Activated B cell treated with CpG ODN at 0.5 μM for 24 hours (primary cell): ENCODE data around the gene C17orf67. TPM values are rescaled to one million over a fixed set of nuclear protein-coding genes. Genes with fewer than 3 reads are reported as not detected.
"Not testable (repeated sequence)": the region's sequence is repeated elsewhere in the genome, so short reads cannot be mapped to it uniquely, and the experiment has no call there.

Experiments used
- ATAC-seq: fragments of 200-7000 bp; cut with Tn5 transposase; one replicate; pipeline ENCODE4 v1.10.0; 2021; ENCODE audit warnings: low read depth, mild to moderate bottlenecking, moderate library complexity
- CTCF ChIA-PET: fragments of 350-600 bp; sonication (Branson Sonifier 250); formaldehyde crosslinking; loops from one replicate; lab custom pipeline; 2021; ENCODE audit warnings: antibody characterized with exemption; lab: Charles Lee
- POLR2A ChIA-PET: fragments of 350-600 bp; sonication (Branson Sonifier 250); formaldehyde crosslinking; loops from one replicate; lab custom pipeline; 2021; ENCODE audit warnings: antibody characterized with exemption; lab: Charles Lee
- DNase-seq: peaks from one replicate; pipeline ENCODE4 v3.0.0; 2022
- H3K27ac Mint-ChIP-seq: one replicate; pipeline ENCODE4 v1.8.0; 2020; ENCODE audit warnings: mixed read lengths
- H3K27me3 Mint-ChIP-seq: one replicate; pipeline ENCODE4 v1.8.0; 2021; ENCODE audit warnings: mixed read lengths
- H3K36me3 Mint-ChIP-seq: one replicate; pipeline ENCODE4 v1.8.0; 2021; ENCODE audit warnings: low read depth, mixed read lengths
- H3K4me1 Mint-ChIP-seq: one replicate; pipeline ENCODE4 v1.8.0; 2021; ENCODE audit warnings: mixed read lengths
- H3K4me3 Mint-ChIP-seq: one replicate; pipeline ENCODE4 v1.8.0; 2020; ENCODE audit warnings: mild to moderate bottlenecking, mixed read lengths
- H3K9me3 Mint-ChIP-seq: one replicate; pipeline ENCODE4 v1.8.0; 2020; ENCODE audit warnings: mixed read lengths
- CTCF ChIP-seq: fragments of 200-600 bp; IDR thresholded peaks from one replicate; pipeline ENCODE4 v1.8.0; 2022; ENCODE audit warnings: antibody characterized with exemption, mild to moderate bottlenecking
- intact Hi-C: fragments of 100-400 bp; cut with micrococcal nuclease; formaldehyde crosslinking; loops from one replicate; pipeline ENCODE4 v1.15.1; 2024
- total RNA-seq: library from RNA; stranded (reverse); gene quantifications from 2 replicates; pipeline ENCODE4 v1.2.3, GENCODE V29; 2022

The C17orf67 gene
- total RNA-seq, 1 donor from 2014 or later, result 4.0 TPM

- CTCF ChIA-PET, result interaction anchor here (0.8 to 1.1 kb wide), 2 partner anchors 9 to 10 kb away, joined by 3 read pairs; no protein-coding TSS in a partner anchor
- POLR2A ChIA-PET, result no interaction called here
- no peaks in the 10 kb centered on the region for H3K36me3 Mint-ChIP-seq
- intact Hi-C loops, result no loop called here
- no peak overlapping the region for H3K4me3 Mint-ChIP-seq
- no peaks in the 10 kb centered on the region for H3K9me3 Mint-ChIP-seq
- no peak for TF ChIP-seq CTCF
- ATAC-seq, result no peak
- no peaks in the 10 kb centered on the region for H3K4me1 Mint-ChIP-seq
- no peak for DNase-seq
- no peak overlapping the region for H3K27ac Mint-ChIP-seq
- H3K27me3 Mint-ChIP-seq, result peaks cover 4% of the 10 kb centered on the region
These were observed 63.3 kb downstream of the C17orf67 start for GRCh38 chr17:56770427-56770826.

DNA sequence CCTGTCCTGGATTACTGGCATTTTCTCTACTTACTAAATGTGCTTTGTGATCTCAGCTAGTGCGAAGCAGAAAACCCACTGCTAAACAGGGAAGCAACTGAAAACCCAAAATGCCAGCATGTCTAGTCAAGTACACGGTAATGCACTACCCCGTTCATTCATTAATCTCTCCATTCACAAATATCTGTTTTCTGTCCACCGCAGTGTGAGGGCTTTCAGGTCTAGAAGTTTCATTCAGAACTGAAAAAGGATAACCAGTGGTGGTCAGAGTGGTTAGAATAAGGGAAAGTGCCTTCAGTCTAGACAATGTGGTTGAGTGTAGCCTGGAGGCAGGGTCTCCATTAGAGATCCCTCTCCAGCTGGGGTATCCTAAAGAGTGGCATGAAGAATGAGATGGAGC lies 68.3 kb downstream of the C17orf67 start:
- DNase-seq (no peak), ATAC-seq (no peak)
- Mint-ChIP-seq H3K36me3 (no peaks in the 10 kb centered on the region), H3K27ac (no peak overlapping the region), H3K9me3 (no peaks in the 10 kb centered on the region), H3K27me3 (peaks cover 15% of the 10 kb centered on the region), H3K4me3 (no peak overlapping the region), H3K4me1 (no peaks in the 10 kb centered on the region)
- POLR2A ChIA-PET, result no interaction called here
- CTCF ChIA-PET, result no interaction called here
- intact Hi-C loops, result no loop called here
- no peak for TF ChIP-seq CTCF

GRCh38 chr17:56762988-56763387 lies 70.7 kb downstream of the C17orf67 start:
- no peak overlapping the region for H3K4me3 Mint-ChIP-seq
- ATAC-seq (no peak), DNase-seq (no peak)
- H3K27ac Mint-ChIP-seq, result no peak overlapping the region
- H3K36me3 Mint-ChIP-seq, result no peaks in the 10 kb centered on the region
- ChIA-PET POLR2A (no interaction called here), CTCF (no interaction called here)
- no peaks in the 10 kb centered on the region for H3K4me1 Mint-ChIP-seq
- H3K27me3 Mint-ChIP-seq, result peaks cover 15% of the 10 kb centered on the region
- TF ChIP-seq CTCF, result no peak
- no peaks in the 10 kb centered on the region for H3K9me3 Mint-ChIP-seq
- intact Hi-C loops, result no loop called here

- CTCF ChIA-PET, result no interaction called here
- no peak overlapping the region for H3K4me3 Mint-ChIP-seq
- no peak for DNase-seq
- TF ChIP-seq CTCF, result no peak
- no peaks in the 10 kb centered on the region for H3K36me3 Mint-ChIP-seq
- intact Hi-C loops, result no loop called here
- H3K4me1 Mint-ChIP-seq, result no peaks in the 10 kb centered on the region
- POLR2A ChIA-PET, result no interaction called here
- H3K27ac Mint-ChIP-seq, result no peak overlapping the region
- H3K9me3 Mint-ChIP-seq, result no peaks in the 10 kb centered on the region
- peaks cover 15% of the 10 kb centered on the region for H3K27me3 Mint-ChIP-seq
- ATAC-seq, result no peak
These were observed 71.6 kb downstream of the C17orf67 start for GRCh38 chr17:56762144-56762543.

DNA sequence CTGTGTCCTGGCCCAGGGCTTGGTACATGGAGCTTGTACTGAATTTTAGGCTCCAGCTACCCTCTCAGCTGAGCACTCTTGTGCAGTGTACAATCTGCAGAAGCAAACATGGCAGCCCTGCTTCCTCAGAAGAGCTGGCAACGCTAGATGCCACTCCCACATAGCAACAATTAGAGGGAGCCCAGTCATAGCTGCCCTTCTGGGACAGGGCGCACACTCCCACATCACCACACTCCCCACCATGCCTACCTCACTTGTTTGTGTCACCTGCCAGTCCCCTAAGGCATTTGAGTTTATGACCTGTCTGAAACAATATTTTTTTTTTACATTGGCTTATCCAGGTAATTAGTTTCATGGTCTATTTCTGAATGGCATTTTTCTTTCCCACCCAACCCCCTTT lies 72.3 kb downstream of the C17orf67 start:
- no peak for TF ChIP-seq CTCF
- POLR2A ChIA-PET, result no interaction called here
- Mint-ChIP-seq H3K27ac (no peak overlapping the region), H3K4me1 (no peaks in the 10 kb centered on the region), H3K36me3 (no peaks in the 10 kb centered on the region), H3K9me3 (no peaks in the 10 kb centered on the region), H3K4me3 (no peak overlapping the region), H3K27me3 (peaks cover 21% of the 10 kb centered on the region)
- intact Hi-C loops, result no loop called here
- ATAC-seq (no peak), DNase-seq (no peak)
- CTCF ChIA-PET, result no interaction called here

DNA sequence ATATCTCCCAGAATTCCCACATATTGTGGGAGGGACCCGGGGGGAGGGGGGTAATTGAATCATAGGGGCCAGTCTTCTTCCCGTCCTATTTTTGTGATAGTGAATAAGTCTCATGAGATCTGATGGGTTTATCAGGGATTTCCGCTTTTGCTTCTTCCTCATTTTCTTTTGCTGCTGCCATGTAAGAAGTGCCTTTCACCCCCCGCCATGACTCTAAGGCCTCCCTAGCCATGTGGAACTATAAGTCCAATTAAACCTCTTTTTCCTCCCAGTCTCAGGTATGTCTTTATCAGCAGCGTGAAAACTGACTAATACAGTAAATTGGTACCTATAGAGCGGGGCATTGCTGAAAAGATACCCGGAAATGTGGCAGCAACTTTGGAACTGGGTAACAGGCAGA lies 76.1 kb downstream of the C17orf67 start:
- peaks cover 15% of the 10 kb centered on the region for H3K27me3 Mint-ChIP-seq
- POLR2A ChIA-PET, H3K4me1 Mint-ChIP-seq, intact Hi-C loops, CTCF ChIA-PET, H3K9me3 Mint-ChIP-seq, DNase-seq, ATAC-seq, H3K27ac Mint-ChIP-seq, H3K4me3 Mint-ChIP-seq, H3K36me3 Mint-ChIP-seq: not testable (repeated sequence)
